Measurements from ENCODE around the gene TSPAN18.

TSPAN18 gene

GRCh38 chr11:44711113-44711786, 15.5 kb upstream of the TSPAN18 start:
- DNase-seq (ENCODE audit: low read depth), result no peak

GRCh38 chr11:44711787-44712608, 14.8 kb upstream of the TSPAN18 start:
- DNase-seq (ENCODE audit: low read depth), result no peak

GRCh38 chr11:44713022-44713421, 13.7 kb upstream of the TSPAN18 start:
- no peak for DNase-seq (ENCODE audit: low read depth)

DNA sequence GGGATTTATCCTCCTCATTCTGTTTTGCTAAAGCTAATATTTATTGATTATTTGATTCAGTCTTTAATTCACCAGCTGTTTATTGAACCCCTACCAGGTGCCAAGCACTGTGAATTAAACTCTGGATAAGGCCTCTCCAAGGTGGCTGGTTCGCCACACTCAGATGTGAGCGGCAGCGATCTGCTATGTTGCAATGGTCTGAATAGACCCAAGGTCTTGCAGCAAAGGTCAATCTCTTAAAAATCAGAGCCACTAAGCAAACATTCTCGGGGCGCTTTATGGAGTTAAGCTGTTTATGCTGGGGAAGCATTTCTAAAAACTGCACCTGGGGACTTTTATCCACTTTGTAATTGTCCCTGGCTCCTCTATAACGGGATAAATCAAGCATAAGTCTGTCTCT, 10.5 kb upstream of the TSPAN18 start:
- DNase-seq (ENCODE audit: low read depth), result no peak

- no peak for DNase-seq (ENCODE audit: low read depth)
These were observed 8.7 kb upstream of the TSPAN18 start for GRCh38 chr11:44718057-44718456.

GRCh38 chr11:44718612-44719390, 8.0 kb upstream of the TSPAN18 start:
- no peak for DNase-seq (ENCODE audit: low read depth)

DNA sequence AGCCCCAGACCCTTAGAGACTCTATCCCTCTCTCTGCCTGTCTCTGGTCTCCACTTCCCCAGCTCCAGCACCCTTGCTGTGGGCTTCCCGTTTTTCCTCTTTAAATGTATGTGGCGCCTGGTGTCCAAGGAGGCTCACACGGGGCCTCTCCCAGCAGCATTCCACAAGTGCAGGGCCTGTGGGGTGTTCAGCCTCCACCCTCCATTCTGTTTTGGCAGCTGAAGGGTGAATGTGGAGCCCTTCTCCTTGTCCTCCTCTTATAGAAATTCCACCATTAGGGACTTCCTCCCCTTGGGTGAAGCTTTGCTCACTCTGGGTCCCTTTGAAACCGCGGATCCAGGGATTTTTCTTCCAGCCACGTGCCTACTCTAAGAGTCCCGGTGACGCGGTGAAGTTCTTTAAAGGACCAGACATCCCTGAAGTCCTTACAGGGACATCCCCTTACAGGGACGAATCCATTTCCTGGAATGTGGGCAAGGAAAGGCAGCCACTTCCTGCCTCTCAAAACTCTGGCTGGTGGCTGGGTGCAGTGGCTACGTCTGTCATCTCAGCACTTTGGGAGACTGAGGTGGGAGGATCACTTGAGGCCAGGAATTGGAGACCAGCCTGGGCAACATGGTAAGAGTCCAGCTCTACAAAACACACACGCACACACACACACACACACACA, 1.6 kb upstream of the TSPAN18 start:
- DNase-seq (ENCODE audit: low read depth), result no peak

DNA sequence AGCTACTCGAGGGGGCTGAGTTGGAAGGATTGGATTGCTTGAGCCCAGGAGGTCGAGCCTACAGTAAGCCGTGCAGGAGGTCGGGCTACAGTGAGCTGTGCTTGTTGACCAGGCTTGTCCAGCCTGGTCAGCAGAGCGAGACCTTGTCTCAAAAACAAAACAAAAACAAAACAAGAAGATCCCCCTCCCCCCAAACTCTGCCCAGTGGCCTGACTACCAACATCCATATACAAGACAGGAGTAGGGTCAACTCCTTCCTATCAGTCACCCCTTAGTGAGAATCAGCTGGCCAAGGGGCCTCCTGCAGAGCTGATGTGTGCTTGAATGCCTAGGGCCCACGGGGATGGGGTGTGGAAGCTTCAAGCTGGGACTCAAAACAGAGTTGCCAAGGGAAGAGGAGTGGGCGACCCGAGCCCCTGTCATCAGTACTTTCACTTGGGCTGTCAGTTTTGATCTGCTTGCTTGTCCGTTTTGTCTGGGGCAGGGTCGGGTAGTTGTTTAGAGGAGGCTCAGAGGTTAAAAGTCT, 942 bp upstream of the TSPAN18 start:
- no peak for DNase-seq (ENCODE audit: low read depth)

GRCh38 chr11:44727114-44727372, 281 bp downstream of the TSPAN18 start:
- DNase-seq (ENCODE audit: low read depth), result no peak

GRCh38 chr11:44727373-44728287, 868 bp downstream of the TSPAN18 start:
- DNase-seq (ENCODE audit: low read depth), result peak; percentile 54

- no peak for DNase-seq (ENCODE audit: low read depth)
These were observed 1.7 kb downstream of the TSPAN18 start for GRCh38 chr11:44728491-44728910.

DNA sequence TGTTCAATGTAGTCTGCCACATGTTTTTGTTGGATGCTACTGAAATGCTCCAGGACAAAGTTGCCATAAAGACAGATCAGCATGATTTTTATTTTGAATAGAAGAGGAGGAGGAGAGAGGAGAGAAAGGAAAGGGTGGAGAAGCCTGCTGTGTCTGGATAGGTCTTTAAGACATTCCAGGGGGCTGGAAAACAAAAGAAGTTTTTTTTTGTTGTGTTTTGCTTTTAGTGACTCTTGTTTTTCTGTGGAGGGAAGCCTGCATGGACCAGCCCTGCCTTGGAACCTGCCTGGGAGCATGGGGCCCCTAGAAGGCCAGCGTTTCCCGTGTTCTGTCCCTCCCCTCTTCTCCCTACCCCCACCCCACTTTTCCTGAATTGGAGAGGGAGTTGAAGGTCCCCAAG, 2.3 kb downstream of the TSPAN18 start:
- no peak for DNase-seq (ENCODE audit: low read depth)

- no peak for DNase-seq (ENCODE audit: low read depth)
These were observed 3.0 kb downstream of the TSPAN18 start for GRCh38 chr11:44729713-44730112.

DNA sequence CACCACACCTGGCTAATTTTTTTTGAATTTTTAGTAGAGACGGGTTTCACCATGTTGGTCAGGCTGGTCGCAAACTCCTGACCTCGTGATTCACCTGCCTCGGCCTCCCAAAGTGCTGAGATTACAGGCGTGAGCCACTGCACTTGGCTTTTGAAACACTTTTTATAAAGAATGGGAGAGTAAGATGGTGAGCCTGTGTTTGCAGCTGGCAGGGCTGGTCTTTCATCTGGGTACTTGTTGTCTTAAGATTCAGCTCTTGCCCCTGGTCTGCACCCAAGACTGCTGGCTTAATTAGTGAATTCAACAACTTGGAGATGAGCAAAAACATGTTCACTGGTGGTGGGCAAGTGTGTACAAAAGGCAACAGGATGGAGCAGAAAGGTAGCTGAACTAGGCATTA, 4.0 kb downstream of the TSPAN18 start:
- DNase-seq (ENCODE audit: low read depth), result no peak

- no peak for DNase-seq (ENCODE audit: low read depth)
These were observed 5.1 kb downstream of the TSPAN18 start for GRCh38 chr11:44731685-44732430.

DNA sequence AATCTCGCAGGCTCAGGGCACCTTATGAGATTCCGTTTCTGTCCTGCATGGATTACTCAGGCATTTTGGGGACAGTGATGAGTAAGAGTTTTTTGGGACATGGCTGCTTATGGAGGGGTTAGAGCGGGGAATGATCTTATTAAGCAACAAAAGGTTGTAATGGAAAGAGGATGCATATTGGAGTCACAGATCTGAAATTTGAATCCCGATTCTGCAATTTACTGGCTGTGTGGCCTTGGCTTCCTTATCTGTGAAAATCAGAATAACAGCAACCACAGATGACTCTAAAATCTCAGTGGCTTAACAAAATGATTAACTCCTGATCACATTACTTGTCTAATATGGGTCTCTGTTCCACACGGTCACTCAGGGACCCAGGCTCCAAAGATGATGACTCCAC, 5.8 kb downstream of the TSPAN18 start:
- no peak for DNase-seq (ENCODE audit: low read depth)

DNA sequence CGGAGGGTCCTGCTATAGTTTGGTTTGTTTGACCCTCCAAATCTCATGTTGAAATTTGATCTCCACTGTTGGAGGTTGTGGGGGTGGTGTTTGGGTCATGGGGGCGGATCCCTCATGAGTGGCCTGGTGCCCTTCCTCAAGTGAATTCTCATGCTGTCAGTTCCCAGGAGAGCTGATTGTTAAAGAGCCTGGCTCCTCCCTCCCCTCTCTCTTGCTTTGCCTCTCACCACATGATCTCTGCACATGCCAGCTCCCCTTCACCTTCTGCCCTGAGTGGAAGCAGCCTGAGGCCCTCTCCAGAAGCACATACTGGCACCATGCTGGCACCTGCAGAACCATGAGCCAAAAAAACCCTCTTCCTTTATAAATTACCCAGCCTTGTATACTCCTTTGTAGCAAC, 7.1 kb downstream of the TSPAN18 start:
- no peak for DNase-seq (ENCODE audit: low read depth)

- no peak for DNase-seq (ENCODE audit: low read depth)
These were observed 8.2 kb downstream of the TSPAN18 start for GRCh38 chr11:44734843-44735381.

GRCh38 chr11:44736791-44737190, 10.0 kb downstream of the TSPAN18 start:
- no peak for DNase-seq (ENCODE audit: low read depth)
